HG02588 (cell line): ENCODE measurements around the gene ITGB1BP2.
"Not testable (repeated sequence)": the region's sequence is repeated elsewhere in the genome, so short reads cannot be mapped to it uniquely, and the experiment has no call there.

Experiments used
- ATAC-seq: cut with Tn5 transposase; IDR thresholded peaks from one replicate; pipeline ENCODE4 v1.9.1; 2021; ENCODE audit warnings: mild to moderate bottlenecking, moderate library complexity; ENCODE audit not compliant: unreplicated experiment

ITGB1BP2 gene

DNA sequence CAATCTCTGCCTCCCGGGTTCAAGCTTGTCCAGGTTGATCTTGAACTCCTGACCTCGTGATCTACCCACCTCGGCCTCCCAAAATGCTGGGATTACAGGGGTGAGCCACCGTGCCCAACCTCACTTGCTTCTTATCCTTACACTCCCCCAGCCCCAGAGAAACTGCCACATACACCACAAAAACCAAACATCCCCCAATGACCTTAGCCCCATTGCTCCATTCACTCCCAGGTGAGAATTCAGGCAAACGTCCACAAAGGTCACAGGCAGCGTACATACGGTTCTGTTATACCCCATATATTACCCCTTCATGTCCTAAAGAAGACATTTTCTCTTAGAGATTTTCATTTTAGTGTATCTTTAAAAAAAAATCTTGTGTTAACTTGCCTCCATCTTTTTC is 1.1 kb upstream of the ITGB1BP2 start:
- not testable (repeated sequence) for ATAC-seq

DNA sequence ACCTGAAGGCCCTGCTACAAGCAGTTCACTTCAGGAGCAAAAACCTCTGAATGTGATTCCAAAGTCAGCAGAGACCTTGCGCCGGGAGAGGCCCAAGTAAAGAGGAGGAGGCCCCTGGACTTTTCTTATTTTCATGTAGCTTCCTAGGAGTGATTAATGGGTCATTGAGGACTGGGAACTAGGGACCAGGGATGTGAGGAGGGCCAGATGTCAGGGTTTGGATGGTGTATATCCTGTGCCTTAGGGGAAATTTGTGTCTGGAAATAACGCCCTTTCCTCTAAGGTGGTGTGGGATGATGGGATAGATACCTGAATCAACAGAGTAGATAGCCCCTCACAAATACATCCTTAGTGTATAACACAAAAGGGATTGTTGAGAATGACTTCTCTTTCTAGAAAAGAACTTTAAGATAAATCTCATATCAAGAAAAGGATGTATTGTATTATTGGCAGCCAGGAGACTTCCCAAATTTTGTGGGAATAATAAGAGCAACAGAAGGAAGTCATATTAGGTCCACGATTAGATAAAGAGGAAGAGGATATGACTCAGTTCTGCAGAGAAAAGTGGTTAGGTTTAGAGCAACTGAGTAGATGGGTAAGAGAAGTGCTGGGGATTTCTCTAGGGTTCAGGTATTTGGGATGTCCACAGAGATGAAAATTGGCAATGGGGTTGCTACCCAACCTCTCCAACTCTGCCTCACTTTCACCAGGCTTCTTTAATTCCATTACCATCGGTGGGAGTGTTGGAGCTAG is 1.1 kb downstream of the ITGB1BP2 start:
- ATAC-seq, result no peak

DNA sequence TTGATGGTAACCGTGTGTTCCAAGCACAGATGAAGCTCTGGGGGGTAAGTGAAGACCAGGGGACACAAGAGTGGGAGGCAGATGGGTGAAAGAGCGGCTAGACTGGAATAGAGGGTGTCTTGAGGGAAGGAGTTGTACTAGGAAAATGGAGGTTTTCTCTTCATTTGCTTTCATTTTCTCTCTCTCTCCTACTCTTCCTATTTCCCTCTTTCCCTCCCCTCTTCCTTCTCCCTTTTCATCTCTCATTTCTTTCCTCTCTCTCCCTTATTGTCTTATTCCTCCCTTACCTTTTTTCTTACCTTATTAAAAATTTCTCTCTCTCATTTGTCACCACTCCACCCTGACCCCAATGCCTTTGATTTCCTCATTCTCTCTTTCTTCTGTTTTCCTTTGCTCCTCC is 3.0 kb downstream of the ITGB1BP2 start:
- ATAC-seq, result no peak

DNA sequence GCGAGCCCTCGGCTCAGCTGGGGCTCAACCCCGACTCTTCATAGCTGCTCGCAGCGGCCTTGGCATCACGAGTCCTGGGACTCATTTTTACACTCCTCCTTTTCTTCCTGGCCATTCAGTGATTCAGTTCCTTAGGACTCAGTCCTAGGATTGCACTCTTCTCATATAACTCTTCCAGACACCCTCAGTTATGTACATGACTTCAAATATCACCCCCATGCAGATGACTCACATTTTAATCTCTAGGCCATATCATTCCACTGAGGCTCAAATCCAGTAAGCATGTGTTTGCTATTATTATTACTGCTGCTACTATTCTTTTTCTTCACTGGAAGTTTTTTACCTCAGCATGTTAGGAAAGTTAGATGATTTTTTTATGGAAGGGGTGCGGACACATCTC is 14.4 kb downstream of the ITGB1BP2 start:
- no peak for ATAC-seq

DNA sequence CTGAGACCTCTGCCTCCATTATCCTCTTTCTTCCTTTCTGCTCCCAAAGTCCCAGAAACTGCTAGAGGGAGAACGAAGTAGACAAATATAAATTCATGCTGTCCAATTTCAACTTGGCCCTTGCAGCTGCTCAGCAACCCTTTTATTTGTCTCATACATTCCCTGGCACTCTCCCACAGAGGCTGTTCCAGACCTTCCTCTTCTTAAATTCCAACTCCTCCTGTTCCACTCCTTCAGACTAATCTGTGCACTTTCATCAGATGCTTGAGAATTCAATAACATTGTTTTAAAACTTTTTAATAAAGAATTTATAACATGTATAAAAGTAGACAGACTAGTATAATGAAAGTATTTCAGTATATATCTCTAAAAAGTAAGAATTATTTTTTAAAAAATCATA is 15.4 kb downstream of the ITGB1BP2 start:
- ATAC-seq, result not testable (repeated sequence)

DNA sequence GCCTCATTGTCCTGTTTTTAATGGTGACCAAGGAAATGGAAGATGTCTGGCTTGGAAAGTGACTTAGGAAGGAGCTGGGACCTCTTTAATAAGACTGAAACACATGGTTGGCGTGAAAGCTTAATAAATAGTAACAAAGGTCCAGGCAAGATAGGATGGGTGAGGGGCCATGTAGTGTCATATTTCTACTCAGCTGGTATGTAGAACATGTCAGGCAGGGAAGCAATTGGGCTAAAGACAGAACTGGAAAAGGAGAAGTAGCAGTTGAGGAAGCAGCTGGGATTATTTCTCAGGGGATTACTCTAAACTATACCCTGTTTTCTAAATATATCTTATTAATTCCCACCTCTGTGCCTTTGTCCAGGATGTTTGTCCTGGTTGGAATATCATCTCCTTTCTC is 18.6 kb downstream of the ITGB1BP2 start:
- no peak for ATAC-seq

DNA sequence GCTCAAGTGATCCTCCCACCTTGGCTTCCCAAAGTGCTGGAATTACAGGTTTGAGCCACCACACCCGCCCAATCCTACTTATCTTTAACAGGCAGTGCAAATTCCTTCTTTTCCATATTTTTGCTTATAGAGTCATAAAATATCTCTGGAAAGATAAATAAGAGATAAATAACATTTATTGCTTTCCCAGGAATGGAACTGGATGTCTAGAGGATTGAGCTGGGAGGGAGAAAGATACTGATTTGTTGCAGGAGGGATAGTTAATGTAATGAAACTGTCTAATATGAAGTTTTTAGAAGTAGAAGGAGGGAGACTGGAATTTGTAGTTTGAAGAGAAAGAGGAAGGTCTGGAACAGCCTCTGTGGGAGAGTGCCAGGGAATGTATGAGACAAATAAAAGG is 20.2 kb downstream of the ITGB1BP2 start:
- ATAC-seq, result no peak

DNA sequence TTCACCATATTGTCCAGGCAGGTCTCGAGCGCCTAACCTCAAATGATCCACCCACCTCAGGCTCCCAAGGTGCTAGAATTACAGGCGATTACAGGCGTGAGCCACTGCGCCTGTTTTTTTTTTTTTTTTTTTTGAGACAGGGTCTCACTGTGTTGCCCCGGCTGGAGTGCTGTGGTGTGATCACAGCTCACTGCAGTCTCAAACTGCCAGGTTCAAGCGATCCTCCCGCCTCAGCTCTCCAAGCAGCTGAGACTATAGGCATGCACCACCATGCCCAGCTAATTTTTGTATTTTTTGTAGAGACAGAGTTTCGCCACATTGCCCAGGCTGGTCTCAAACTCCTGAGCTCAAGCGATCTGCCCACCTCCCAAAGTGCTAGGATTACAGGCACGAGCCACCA is 22.9 kb downstream of the ITGB1BP2 start:
- not testable (repeated sequence) for ATAC-seq

DNA sequence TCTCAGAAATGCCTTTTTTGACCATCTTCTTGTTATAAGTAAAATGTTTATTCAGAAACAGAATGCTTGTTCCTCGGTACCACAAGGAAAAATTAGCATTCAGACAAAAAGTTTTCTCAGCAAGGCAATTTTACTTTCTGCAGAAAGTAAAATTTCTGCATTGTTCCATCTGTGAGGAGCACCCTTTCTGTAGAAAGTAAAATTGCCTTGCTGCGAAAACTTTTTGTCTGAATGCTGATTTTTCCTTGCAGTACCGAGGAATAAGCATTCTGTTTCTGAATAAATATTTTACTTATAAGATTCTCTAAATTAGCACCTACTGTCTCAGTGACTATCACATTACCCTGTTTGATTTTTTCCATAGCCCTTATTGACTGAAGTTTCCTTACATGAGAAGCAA is 24.8 kb downstream of the ITGB1BP2 start:
- no peak for ATAC-seq

DNA sequence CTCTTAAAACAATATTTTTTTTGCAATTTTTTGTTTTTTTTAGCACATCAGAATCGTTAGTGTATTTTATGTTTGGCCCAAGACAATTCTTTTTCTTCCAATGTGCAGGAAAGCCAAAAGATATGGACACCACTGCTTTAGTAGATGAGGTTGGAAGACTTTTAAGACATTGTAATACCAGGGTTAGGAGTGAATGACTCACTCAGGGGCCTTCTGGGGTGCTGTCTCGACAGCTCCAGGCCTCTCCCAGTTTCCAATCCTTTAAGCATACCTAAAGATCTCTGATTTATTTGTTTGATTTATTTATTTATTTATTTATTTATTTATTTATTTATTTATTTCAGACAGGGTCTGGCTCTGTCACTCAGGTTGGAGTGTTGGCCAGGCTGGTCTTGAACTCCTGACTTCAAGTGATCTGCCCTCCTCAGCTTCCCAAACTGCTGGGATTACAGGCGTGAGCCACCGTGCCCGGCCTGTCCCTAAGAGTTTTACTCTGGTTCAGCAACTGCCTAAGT is 47.7 kb downstream of the ITGB1BP2 start:
- not testable (repeated sequence) for ATAC-seq

DNA sequence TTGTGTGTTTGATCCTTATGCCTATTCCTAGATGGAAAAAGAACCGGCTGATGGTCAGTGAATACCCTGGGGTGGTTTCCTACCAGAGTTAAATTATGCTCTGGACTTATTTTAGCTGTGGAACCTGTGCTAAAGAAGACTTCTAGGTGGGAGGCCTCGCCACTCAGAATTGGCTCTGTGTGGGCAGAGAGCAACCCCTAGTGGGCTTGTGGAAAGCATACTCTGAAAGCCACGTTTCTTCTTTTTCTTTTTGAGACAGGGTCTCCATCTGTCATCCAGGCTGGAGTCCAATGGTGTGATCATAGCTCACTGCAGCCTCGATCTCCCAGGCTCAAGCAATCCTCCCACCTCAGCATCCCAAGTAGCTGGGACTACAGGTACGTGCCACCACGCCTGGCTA is 48.3 kb downstream of the ITGB1BP2 start:
- not testable (repeated sequence) for ATAC-seq

DNA sequence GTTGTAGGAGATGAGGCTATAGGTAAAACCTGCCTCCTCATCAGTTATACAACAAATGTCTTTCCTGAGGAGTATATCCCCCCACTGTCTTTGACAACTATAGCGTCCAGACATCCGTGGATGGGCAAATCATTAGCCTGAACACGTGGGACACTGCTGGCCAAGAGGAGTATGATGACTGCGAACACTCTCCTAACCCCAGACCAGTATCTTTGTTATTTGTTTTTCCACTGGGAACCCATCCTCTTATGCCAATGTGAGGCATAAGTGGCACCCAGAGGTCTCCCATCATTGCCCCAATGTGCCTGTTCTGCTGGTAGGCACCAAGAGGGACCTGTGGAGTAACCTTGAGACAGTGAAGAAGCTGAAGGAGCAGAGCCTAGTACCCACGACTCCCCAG is 50.9 kb downstream of the ITGB1BP2 start:
- not testable (repeated sequence) for ATAC-seq
